NCI-H2171 (cell line): ENCODE measurements around the gene HELT.

Experiments
- DNase-seq: peaks from one replicate; lab custom pipeline; 2025; lab: John Stamatoyannopoulos, UW

Gene HELT

GRCh38 chr4:185003596-185004351 is 14.5 kb upstream of the HELT start:
- DNase-seq, result no peak

GRCh38 chr4:185004562-185005218 is 13.6 kb upstream of the HELT start:
- peak; percentile 42 for DNase-seq

DNA sequence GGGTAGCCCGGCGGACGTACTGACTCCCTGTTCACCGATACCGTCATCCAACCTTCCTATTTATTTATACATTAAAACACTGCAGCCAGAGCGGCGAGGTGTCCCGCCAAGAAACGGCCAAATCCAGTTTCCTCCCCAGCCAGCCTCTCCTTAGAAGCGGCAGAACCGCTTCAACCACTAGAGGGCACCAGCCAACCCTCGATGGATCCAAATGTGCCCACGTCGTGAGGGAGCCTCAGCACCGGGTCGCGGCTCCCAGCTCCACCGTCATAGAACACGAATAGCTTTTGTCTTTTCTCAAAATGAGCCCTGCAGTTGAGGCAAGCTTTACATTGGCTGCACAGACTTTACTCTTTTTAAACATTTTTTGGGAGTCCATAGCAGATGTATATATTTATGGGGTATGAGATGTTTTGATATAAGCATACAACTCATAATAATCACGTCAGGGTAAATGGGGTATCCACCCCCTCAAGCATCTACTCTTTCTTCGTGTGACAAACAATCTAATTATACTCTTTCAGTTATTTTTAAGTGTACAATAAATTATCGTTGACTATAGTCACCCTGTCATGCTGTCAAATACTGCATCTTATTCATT is 13.0 kb upstream of the HELT start:
- peak; percentile 51 for DNase-seq

- DNase-seq, result no peak
These were observed 6.9 kb upstream of the HELT start for GRCh38 chr4:185011408-185011807.

DNA sequence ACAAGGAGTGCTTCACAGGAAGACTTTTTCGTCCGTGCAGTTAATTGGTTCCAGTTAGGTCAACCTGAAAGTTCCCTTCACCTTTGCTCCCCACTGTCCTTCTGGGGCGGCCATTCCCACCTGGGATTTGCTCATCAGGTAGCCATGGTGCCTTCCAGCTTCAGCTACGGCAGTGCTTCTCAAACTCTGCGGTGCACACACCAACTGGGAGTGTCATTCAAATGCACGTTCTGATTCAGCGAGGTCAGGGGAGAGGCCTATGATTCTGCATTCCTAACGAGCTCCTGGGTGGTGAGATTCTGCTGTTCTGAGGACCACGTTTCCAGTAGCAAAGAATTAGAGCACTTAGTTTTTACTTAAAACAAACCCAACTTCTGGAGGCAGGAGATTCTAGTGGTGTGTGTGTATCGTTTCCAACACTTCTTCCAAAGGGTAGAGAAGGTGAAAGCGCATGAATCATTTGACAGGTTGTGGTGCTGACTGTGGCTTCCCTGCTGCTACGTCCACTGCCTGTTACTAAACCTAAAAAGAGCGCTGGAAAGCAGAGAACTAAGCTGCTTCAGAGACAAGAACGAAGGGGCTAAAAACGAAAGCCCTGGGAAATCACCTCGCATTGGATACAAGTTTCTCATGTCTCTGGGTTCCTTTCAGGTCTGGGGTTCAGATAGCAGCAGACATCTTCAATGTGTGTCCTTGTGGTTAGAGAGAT is 4.7 kb upstream of the HELT start:
- DNase-seq, result no peak

DNA sequence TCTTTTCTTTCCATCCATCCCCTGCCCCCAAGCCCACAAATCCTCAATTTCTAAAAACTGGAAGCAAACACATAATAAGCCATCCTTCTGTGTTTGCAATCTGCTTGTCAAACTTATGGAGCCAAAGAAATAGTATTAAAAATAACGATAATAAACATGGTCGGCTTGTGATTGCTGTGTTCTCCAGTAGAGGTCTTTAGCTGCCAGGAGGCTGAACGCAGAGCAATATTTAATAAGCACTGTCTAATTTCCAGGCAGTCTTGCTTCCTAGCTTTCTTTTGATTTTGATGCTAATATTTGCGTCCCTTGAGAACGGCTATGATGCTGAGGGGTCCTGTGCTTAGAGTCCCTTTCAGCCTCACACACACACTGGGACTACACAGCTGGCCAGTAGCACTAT is 3.2 kb upstream of the HELT start:
- no peak for DNase-seq

DNA sequence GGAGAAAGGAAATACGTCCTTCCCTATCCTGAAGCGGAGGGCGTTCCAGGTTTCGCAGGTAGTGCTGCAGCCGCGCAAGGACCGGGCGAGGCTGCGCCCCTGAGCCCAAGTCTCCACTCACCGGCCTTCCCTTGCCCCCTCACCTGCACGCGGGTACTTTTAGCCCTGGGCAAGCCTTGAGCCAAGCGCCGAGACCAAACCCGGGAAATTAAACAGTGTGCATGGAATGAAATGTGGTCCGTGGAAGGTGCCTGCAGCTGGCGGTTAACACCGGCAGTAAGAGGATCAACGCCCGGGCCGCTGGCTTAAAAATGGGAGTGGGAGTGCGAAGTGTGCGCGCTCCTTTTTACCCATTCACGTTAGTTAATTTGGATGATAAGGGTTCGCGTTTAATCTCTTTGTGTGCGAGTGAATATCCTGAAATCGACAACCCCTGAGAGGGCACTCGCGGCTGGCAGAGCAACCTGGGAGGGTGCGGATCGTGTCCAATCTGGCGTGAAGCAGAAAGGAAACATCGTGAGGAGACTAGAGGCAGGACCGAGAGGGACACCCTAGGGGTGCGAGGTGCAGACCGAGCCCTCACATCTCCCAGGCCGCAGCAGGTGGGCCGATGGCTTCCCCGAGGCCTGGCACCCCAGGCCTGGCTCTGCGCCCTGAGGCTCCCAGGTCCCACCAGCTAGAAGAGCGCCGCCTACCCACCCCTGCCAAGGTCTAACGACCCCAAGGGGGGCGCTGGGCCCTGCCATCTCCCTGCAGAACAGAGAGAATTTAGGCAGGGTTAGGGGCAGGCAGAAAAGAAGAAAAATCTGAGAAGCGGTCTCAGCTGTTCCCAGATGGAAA is 2.0 kb upstream of the HELT start:
- no peak for DNase-seq

DNA sequence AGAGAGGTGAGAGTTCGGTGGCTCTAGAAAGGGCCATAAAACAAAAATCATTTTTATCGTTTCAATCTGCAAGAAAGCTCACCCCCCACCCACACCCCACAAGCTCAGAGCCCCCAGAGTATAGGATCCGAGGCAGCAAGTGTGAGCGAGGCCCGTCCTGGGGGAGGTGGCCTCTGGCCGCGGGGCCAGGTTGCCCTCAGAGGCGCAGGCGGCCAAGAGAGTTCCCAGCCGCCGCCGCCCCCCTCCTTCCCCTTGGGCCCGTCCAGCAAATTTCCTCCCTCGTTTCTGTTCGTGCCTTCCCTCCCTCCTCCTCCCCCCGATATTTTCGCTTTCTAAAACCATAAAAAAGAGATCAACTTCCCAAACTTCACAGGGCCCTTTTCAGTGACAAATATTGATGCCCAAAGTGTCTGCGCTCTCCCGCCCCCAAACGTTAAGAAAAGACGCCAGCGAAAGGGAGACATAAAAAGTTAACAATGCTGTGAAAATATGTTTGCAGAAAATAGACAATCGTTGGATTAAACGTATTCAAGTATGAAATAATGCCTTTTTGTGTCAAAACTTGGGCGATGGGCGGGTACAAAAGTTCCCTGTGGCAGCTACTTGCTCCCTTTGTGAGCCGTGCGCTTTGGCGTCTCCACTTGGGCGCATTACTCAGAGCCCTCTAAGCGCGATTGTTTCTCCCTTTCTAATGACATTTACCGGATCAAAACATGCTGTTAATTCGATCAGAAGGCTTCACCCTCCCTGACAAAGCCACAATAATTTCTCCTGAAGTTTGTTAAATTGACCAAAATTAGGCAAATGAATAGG is 1.1 kb upstream of the HELT start:
- no peak for DNase-seq

GRCh38 chr4:185018834-185019455 is 655 bp downstream of the HELT start:
- DNase-seq, result no peak

- no peak for DNase-seq
These were observed 1.4 kb downstream of the HELT start for GRCh38 chr4:185019456-185020292.

DNA sequence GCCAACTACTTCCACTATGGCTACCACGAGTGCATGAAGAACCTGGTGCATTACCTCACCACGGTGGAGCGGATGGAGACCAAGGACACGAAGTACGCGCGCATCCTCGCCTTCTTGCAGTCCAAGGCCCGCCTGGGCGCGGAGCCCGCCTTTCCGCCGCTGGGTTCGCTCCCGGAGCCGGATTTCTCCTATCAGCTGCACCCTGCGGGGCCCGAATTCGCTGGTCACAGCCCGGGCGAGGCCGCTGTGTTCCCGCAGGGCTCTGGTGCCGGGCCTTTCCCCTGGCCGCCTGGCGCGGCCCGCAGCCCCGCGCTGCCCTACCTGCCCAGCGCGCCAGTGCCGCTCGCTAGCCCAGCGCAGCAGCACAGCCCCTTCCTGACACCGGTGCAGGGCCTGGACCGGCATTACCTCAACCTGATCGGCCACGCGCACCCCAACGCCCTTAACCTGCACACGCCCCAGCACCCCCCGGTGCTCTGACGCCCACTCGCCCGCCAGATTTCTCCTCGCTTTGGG is 2.1 kb downstream of the HELT start:
- no peak for DNase-seq

- no peak for DNase-seq
These were observed 2.8 kb downstream of the HELT start for GRCh38 chr4:185020863-185021761.

GRCh38 chr4:185023471-185023870 is 5.2 kb downstream of the HELT start:
- no peak for DNase-seq

GRCh38 chr4:185028625-185029024 is 10.3 kb downstream of the HELT start:
- no peak for DNase-seq

DNA sequence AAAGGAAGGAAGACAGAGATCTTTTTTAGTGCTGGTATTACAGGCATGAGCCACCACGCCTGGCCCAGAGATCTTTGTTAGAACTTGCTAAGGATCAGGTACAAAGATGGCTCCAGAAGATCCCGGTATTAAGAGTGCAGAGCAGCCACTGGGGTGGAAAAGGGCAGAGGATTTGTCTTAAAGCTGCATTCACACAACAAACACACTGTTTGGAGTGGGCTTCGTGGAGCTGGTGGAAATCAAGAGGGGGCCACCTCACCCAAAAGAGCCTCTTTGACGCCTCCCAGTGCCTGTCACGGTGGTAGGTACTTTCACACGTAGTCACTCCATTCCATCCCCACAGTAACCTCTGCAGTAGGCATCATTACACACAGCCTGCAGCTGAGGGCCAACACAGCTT is 13.3 kb downstream of the HELT start:
- no peak for DNase-seq

DNA sequence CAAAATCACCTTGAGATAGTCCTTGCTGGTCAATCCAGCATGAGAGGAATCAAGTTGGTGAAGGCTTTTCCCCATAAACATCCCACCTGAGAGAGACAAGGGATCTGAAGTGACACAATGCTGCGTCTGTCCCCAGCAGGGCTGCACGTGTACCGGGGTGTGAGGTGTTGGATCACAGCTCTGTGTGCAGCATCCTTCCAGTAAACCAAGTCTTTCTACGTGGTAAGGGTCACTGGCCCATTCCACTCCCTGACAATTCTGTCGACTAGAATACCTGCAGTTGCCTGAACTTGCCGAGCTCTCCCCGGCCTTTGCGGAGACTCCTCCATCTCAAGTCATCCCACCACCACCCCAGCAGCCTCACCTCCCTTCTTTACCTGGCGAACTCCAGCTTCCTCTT is 14.8 kb downstream of the HELT start:
- DNase-seq, result no peak

DNA sequence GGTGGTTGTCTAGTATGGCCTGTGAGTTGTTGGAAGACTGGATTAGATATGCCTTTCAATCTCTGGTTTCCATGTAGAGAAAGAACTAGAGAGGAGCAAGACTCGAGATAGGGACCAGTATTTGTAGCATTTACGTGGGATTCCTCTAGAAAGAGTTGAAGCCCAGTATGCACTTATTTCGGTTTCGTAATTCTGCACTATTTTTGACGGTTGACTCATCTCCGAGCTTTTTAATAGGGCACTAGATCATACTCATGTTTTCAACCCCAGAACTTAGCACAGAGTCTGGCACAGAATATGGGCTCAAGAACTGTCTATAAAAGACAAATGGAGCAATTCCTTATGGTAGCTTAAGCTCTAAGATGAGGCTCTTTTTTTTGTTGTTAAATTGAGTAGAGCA is 15.7 kb downstream of the HELT start:
- no peak for DNase-seq

- DNase-seq, result no peak
These were observed 17.0 kb downstream of the HELT start for GRCh38 chr4:185035284-185035683.
